HG02981 (cell line): ENCODE measurements around the gene EIF4E3.
A peak's percentile ranks its signal among the peaks of the same experiment; 100 is the strongest.

ENCODE experiments used
- ATAC-seq: cut with Tn5 transposase; IDR thresholded peaks from one replicate; pipeline ENCODE4 v1.9.1; 2021; ENCODE audit warnings: mild to moderate bottlenecking, moderate library complexity; ENCODE audit not compliant: unreplicated experiment

EIF4E3 gene

GRCh38 chr3:71725271-71725991 lies at the start of gene EIF4E3:
TSS of gene EIF4E3 (minus strand) at chr3:71725402. CDS start at chr3:71725367, 35 bp downstream.
- ATAC-seq: peak; percentile 42

- no peak for ATAC-seq
Measured at GRCh38 chr3:71771884-71772283, 46.7 kb upstream of the EIF4E3 start.

- no peak for ATAC-seq
Measured at GRCh38 chr3:71771126-71771525, 45.9 kb upstream of the EIF4E3 start.

GRCh38 chr3:71763426-71763825 lies 38.2 kb upstream of the EIF4E3 start:
- no peak for ATAC-seq

GRCh38 chr3:71760140-71760539 lies 34.9 kb upstream of the EIF4E3 start:
- no peak for ATAC-seq

GRCh38 chr3:71759401-71759800 lies 34.2 kb upstream of the EIF4E3 start:
- no peak for ATAC-seq

- no peak for ATAC-seq
Measured at GRCh38 chr3:71758091-71758490, 32.9 kb upstream of the EIF4E3 start.

- no peak for ATAC-seq
Measured at GRCh38 chr3:71754610-71755253, 29.5 kb upstream of the EIF4E3 start.

GRCh38 chr3:71753701-71754609 lies 28.8 kb upstream of the EIF4E3 start, which contains the start of gene GPR27:
TSS of gene GPR27 (plus strand) at chr3:71753855. CDS start at chr3:71754050, 195 bp downstream.
- no peak for ATAC-seq

- no peak for ATAC-seq
Measured at GRCh38 chr3:71752831-71753700, 27.9 kb upstream of the EIF4E3 start.

- no peak for ATAC-seq
Measured at GRCh38 chr3:71751602-71752001, 26.4 kb upstream of the EIF4E3 start.

- no peak for ATAC-seq
Measured at GRCh38 chr3:71744738-71745137, 19.5 kb upstream of the EIF4E3 start.

GRCh38 chr3:71742621-71743020 lies 17.4 kb upstream of the EIF4E3 start:
- ATAC-seq: no peak

GRCh38 chr3:71734881-71735280 lies 9.7 kb upstream of the EIF4E3 start:
- ATAC-seq: no peak

- ATAC-seq: no peak
Measured at GRCh38 chr3:71733319-71733718, 8.1 kb upstream of the EIF4E3 start.

GRCh38 chr3:71732637-71733036 lies 7.4 kb upstream of the EIF4E3 start:
- ATAC-seq: no peak

- no peak for ATAC-seq
Measured at GRCh38 chr3:71728632-71729342, 3.6 kb upstream of the EIF4E3 start.

GRCh38 chr3:71726146-71726545 lies 944 bp upstream of the EIF4E3 start:
- no peak for ATAC-seq

GRCh38 chr3:71724584-71725270 lies 475 bp downstream of the EIF4E3 start:
- peak; percentile 35 for ATAC-seq
